ENCODE results near the gene LYSMD2. TPM values are rescaled to one million over a fixed set of nuclear protein-coding genes. Genes with fewer than 3 reads are reported as not detected.
"Not testable (repeated sequence)": the region's sequence is repeated elsewhere in the genome, so short reads cannot be mapped to it uniquely, and the experiment has no call there.

LYSMD2 gene
- 10 to 100 TPM; 18.1 to 41.7 (median 24.2) TPM for total RNA-seq
- 10 to 100 TPM; 32.7 to 39.0 (median 35.5) TPM for polyA plus RNA-seq
- long read RNA-seq, donor 1, transcript LYSMD2-201 (3 exons, 1,759 nt): major isoform, 7 of 7 reads
- long read RNA-seq, donor 1, partial matches to known transcripts: 0 of 7 reads
- long read RNA-seq, donor 1, other reads (novel, unspliced or antisense): 0 of 7 reads
- long read RNA-seq, donor 2, transcript LYSMD2-201 (3 exons, 1,759 nt): major isoform, 12 of 13 reads
- long read RNA-seq, donor 2, partial matches to known transcripts: 0 of 13 reads
- long read RNA-seq, donor 2, other reads (novel, unspliced or antisense): 0 of 13 reads

DNA sequence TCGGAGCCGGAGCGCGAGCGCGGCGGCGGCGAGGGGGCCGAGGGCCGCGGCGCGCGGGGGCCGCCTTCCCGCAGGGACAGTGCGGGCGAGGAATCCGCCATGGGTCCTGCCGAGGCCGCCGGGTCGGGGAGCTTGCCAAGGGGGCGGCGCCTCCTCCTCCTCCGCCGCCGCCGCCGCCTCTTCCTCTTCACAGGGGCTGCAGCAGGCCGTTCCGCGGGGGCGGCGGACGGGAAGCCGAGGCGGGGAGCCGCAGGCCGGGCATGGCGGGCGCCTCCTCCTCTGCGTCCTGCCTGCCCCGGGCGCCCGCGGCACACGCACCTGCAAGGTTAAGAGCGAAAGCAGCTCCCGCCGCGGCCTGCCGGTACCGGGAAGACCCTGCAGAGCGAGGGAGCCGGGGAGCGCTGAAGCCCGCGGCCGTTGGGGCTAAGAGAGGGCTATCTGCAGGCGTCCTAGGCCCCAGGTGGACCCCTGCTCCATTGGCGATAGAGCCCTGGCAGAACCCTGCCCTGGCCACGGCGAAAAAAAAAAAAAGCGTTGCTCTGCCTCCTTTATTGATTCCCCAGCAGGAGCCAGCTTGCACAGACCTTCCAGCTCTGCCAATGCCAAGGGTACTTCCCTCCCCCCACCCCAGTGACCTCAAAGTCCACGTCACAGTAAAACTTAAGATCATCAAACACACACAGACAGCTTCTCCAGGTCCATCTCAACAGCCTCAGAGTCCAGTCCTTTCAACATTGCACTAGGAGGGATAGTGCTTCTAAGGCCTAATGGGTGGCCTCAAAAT is at the start of gene LYSMD2:
Gene LYSMD2, minus strand, starts transcription at position 134 of the 784 bp plus-strand sequence. Its CDS starts 33 bp downstream, at position 101.
- H3K27ac ChIP-seq: peak within 1 kb of the TSS; percentile 89 to 96 (median 94)
- H3K4me1 ChIP-seq: peaks cover 41 to 55% (median 51%) of the 10 kb centered on the region in 6 donors
- intact Hi-C loops (cut with DNase I; ENCODE audit: low total_unique reads): no loop called here
- H3K4me3 ChIP-seq: peak within 1 kb of the TSS; percentile 64 to 93 (median 86)
- 0 to 1% (median 1%) methylated on average over 15 to 67 of the region's 67 CpGs for WGBS, 5 donors
- H3K9me3 ChIP-seq: no peaks in the 10 kb centered on the region
- peak; percentile 97 for DNase-seq
- H3K36me3 ChIP-seq: no peaks in the 10 kb centered on the region
- TF ChIP-seq POLR2AphosphoS5 (IDR thresholded peaks at IDR 0.05) (peak; percentile 77 to 89 (median 87)), POLR2A (IDR thresholded peaks at IDR 0.05) (peak in 1 of 3 donors; percentile 53)
- TF ChIP-seq, protein P1, sequence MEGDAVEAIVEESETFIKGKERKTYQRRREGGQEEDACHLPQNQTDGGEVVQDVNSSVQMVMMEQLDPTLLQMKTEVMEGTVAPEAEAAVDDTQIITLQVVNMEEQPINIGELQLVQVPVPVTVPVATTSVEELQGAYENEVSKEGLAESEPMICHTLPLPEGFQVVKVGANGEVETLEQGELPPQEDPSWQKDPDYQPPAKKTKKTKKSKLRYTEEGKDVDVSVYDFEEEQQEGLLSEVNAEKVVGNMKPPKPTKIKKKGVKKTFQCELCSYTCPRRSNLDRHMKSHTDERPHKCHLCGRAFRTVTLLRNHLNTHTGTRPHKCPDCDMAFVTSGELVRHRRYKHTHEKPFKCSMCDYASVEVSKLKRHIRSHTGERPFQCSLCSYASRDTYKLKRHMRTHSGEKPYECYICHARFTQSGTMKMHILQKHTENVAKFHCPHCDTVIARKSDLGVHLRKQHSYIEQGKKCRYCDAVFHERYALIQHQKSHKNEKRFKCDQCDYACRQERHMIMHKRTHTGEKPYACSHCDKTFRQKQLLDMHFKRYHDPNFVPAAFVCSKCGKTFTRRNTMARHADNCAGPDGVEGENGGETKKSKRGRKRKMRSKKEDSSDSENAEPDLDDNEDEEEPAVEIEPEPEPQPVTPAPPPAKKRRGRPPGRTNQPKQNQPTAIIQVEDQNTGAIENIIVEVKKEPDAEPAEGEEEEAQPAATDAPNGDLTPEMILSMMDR (IDR thresholded peaks at IDR 0.05 in 8 of 11, conservative IDR thresholded peaks at IDR 0.05 in 3 of 11): no peak
- H3K27me3 ChIP-seq (replicated peaks in 1 of 7): no peaks in the 10 kb centered on the region

DNA sequence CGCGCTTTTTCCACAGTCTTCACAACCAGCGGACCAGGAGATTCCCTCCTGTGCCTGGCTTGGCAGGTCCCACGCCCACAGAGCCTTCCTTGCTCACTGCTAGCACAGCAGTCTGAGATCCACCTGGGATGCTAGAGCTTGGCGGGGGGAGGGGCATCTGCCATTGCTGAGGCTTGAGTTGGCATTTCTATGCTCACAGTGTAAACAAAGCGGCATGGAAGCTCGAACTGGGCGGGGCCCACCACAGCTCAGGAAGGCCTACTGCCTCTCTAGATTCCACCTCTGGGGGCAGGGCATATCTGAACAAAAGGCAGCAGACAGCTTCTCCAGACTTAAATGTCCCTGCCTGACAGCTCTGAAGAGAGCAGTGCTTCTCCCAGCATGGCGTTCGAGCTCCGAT is 49.7 kb upstream of the LYSMD2 start:
- H3K4me3 ChIP-seq; H3K27me3 ChIP-seq (replicated peaks in 1 of 7); H3K4me1 ChIP-seq; H3K9me3 ChIP-seq; intact Hi-C loops (cut with DNase I; ENCODE audit: low total_unique reads); H3K27ac ChIP-seq; DNase-seq: not testable (repeated sequence)
- WGBS, 5 donors: 96 to 99% (median 96%) methylated on average over 11 of the region's 11 CpGs
- H3K36me3 ChIP-seq: peaks cover 3 to 58% (median 24%) of the 10 kb centered on the region in 6 donors

DNA sequence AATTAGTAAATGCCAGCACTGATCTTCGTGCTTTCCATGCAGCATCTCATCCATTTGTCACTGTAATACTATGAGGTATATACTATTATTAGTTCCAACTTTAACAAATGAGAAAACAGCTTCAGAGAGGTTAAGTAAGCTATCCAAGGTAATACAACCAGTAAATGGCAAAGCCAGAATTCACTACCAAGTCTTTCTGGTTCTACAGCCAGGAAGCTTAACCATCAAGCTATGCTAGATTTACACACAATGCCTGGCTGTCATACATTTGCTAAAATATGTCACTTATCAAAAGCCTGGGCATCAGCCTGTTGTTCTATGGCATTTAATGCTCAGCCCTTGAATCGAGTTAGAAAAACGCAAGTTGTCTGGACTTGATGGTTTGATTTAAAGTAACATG is 46.5 kb upstream of the LYSMD2 start:
- H3K27ac ChIP-seq: no peak overlapping the region
- H3K36me3 ChIP-seq: peaks cover 3 to 89% (median 24%) of the 10 kb centered on the region in 6 donors
- intact Hi-C loops (cut with DNase I; ENCODE audit: low total_unique reads): no loop called here
- no peak for DNase-seq
- no peaks in the 10 kb centered on the region for H3K4me1 ChIP-seq
- H3K9me3 ChIP-seq: no peaks in the 10 kb centered on the region
- H3K27me3 ChIP-seq (replicated peaks in 1 of 7): no peaks in the 10 kb centered on the region
- WGBS, 5 donors: 93 to 98% (median 96%) methylated on average over 3 of the region's 3 CpGs
- H3K4me3 ChIP-seq: no peak overlapping the region
- TF ChIP-seq, protein P1 (IDR thresholded peaks at IDR 0.05 in 8 of 11, conservative IDR thresholded peaks at IDR 0.05 in 3 of 11): no peak
- TF ChIP-seq POLR2AphosphoS5 (IDR thresholded peaks at IDR 0.05) (no peak), POLR2A (IDR thresholded peaks at IDR 0.05) (no peak)

GRCh38 chr15:51782357-51782896 is 45.0 kb upstream of the LYSMD2 start:
- TF ChIP-seq POLR2AphosphoS5 (IDR thresholded peaks at IDR 0.05): no peak
- TF ChIP-seq, protein P1 (IDR thresholded peaks at IDR 0.05 in 8 of 11, conservative IDR thresholded peaks at IDR 0.05 in 3 of 11): peak in 2 of 11 experiments; percentile 13 to 20
- no peaks in the 10 kb centered on the region for H3K4me1 ChIP-seq

More at GRCh38 chr15:51782357-51782896, 45.0 kb upstream of the LYSMD2 start:
- no peak overlapping the region for H3K27ac ChIP-seq
- 86 to 92% (median 90%) methylated on average over 7 of the region's 7 CpGs for whole genome bisulfite sequencing, 5 donors
- no peaks in the 10 kb centered on the region for H3K9me3 ChIP-seq
- DNase-seq: no peak
- no peak overlapping the region for H3K4me3 ChIP-seq
- H3K36me3 ChIP-seq: peaks cover 3 to 89% (median 24%) of the 10 kb centered on the region in 6 donors
- intact Hi-C loops (cut with DNase I; ENCODE audit: low total_unique reads): no loop called here
- no peaks in the 10 kb centered on the region for H3K27me3 ChIP-seq (replicated peaks in 1 of 7)

All from spleen (tissue), 13 donors.